IMR-90 (cell line): Measurements from ENCODE around the gene MEX3A. TPM values are rescaled to one million over a fixed set of nuclear protein-coding genes. Genes with fewer than 3 reads are reported as not detected.
A peak's percentile ranks its signal among the peaks of the same experiment; 100 is the strongest.
"Not testable (repeated sequence)": the region's sequence is repeated elsewhere in the genome, so short reads cannot be mapped to it uniquely, and the experiment has no call there.

Experiments
- ATAC-seq: fragments of 200-7000 bp; cut with Tn5 transposase; 2 replicates; pipeline ENCODE4 v1.9.1; 2020; ENCODE audit warnings: low read depth, mild to moderate bottlenecking, moderate library complexity
- BruUV-seq: library from RNA; stranded (reverse); fragments of 400-500 nt; replicated peaks from 2 replicates; lab custom pipeline; 2021; lab: Mats Ljungman, UMichigan
- CTCF ChIA-PET: fragments of 300-600 bp; formaldehyde crosslinking; extraction: SDS; loops from one replicate; lab custom pipeline; 2021; ENCODE audit warnings: antibody characterized with exemption; lab: Yijun Ruan, JAX
- POLR2A ChIA-PET: fragments of 300-600 bp; sonication (Branson Sonifier 250); formaldehyde crosslinking; loops from one replicate; lab custom pipeline; 2022; ENCODE audit warnings: antibody characterized with exemption; ENCODE audit not compliant: unreplicated experiment; lab: Charles Lee
- DNase-seq: peaks from one replicate; pipeline ENCODE4 v3.0.0; 2013
- H2AFZ ChIP-seq: replicated peaks from 2 replicates; pipeline ENCODE3; 2013; ENCODE audit warnings: low read length, mild to moderate bottlenecking; ENCODE audit not compliant: poor library complexity
- H2AK5ac ChIP-seq: 2 replicates; pipeline ENCODE4 v1.6.1; 2013; ENCODE audit warnings: low read depth, low read length, inconsistent platforms
- H2AK9ac ChIP-seq: replicated peaks from 2 replicates; pipeline ENCODE3; 2013; ENCODE audit warnings: mild to moderate bottlenecking, low read depth, low read length, moderate library complexity; ENCODE audit not compliant: poor library complexity
- H2BK120ac ChIP-seq: 2 replicates; pipeline ENCODE4 v1.6.1; 2013; ENCODE audit warnings: low read depth, low read length, inconsistent platforms
- H2BK15ac ChIP-seq: 3 replicates; pipeline ENCODE4 v1.6.1; 2013; ENCODE audit warnings: low read depth, low read length, inconsistent platforms
- H2BK20ac ChIP-seq: 2 replicates; pipeline ENCODE4 v1.6.1; 2013; ENCODE audit warnings: low read depth, mild to moderate bottlenecking, inconsistent platforms, low read length, moderate library complexity
- H2BK5ac ChIP-seq: 2 replicates; pipeline ENCODE4 v1.6.1; 2013; ENCODE audit warnings: mild to moderate bottlenecking, low read depth, low read length, inconsistent platforms; ENCODE audit not compliant: poor library complexity, severe bottlenecking
- H3K14ac ChIP-seq: replicated peaks from 2 replicates; pipeline ENCODE4 v1.6.1; 2013; ENCODE audit warnings: low read depth, low read length, inconsistent platforms
- H3K18ac ChIP-seq: 2 replicates; pipeline ENCODE4 v1.6.1; 2013; ENCODE audit warnings: low read depth, low read length, control low read depth
- H3K23ac ChIP-seq: 2 replicates; pipeline ENCODE4 v1.6.1; 2013; ENCODE audit warnings: low read depth, low read length, inconsistent platforms
- H3K27ac ChIP-seq: 2 replicates; pipeline ENCODE4 v1.5.1; 2013; ENCODE audit warnings: mild to moderate bottlenecking, control low read depth, low read length; ENCODE audit not compliant: insufficient read depth
- H3K27me3 ChIP-seq: 2 replicates; pipeline ENCODE4 v1.6.1; 2013; ENCODE audit warnings: low read length; ENCODE audit not compliant: control insufficient read depth, insufficient read depth
- H3K36me3 ChIP-seq: 2 replicates; pipeline ENCODE4 v1.6.1; 2013; ENCODE audit warnings: low read length, mixed read lengths; ENCODE audit not compliant: control insufficient read depth, insufficient read depth
- H3K4ac ChIP-seq: 2 replicates; pipeline ENCODE4 v1.6.1; 2013; ENCODE audit warnings: low read depth, low read length, inconsistent platforms
- H3K4me1 ChIP-seq: 2 replicates; pipeline ENCODE4 v1.6.1; 2013; ENCODE audit warnings: low read length, mixed read lengths; ENCODE audit not compliant: control insufficient read depth, insufficient read depth
- H3K4me2 ChIP-seq: 2 replicates; pipeline ENCODE4 v1.6.1; 2013; ENCODE audit warnings: low read depth, mild to moderate bottlenecking, control low read depth, low read length, moderate library complexity
- H3K4me3 ChIP-seq: 2 replicates; pipeline ENCODE4 v1.5.1; 2013; ENCODE audit warnings: low read depth, mild to moderate bottlenecking, control low read depth, low read length, moderate library complexity; ENCODE audit not compliant: insufficient read depth
- H3K56ac ChIP-seq: 2 replicates; pipeline ENCODE4 v1.6.1; 2013; ENCODE audit warnings: low read length, inconsistent platforms; ENCODE audit not compliant: insufficient read depth; ENCODE audit errors: extremely low read depth
- H3K79me1 ChIP-seq, 2 experiments: 2 replicates each; pipeline ENCODE4 v1.6.1; 2013; ENCODE audit warnings: low read length in 2 of 2, inconsistent platforms in 1 of 2, low read depth in 1 of 2
- H3K9ac ChIP-seq: 2 replicates; pipeline ENCODE4 v1.6.1; 2013; ENCODE audit warnings: low read depth, low read length, control low read depth
- H3K9me1 ChIP-seq: 2 replicates; pipeline ENCODE4 v1.6.1; 2013; ENCODE audit warnings: low read length, inconsistent platforms; ENCODE audit not compliant: insufficient read depth
- H3K9me3 ChIP-seq: 2 replicates; pipeline ENCODE4 v1.6.1; 2013; ENCODE audit warnings: low read length; ENCODE audit not compliant: control insufficient read depth, insufficient read depth
- H4K20me1 ChIP-seq: 2 replicates; pipeline ENCODE4 v1.6.1; 2013; ENCODE audit warnings: low read length, inconsistent platforms; ENCODE audit not compliant: insufficient read depth
- H4K5ac ChIP-seq: 2 replicates; pipeline ENCODE4 v1.6.1; 2013; ENCODE audit warnings: mild to moderate bottlenecking, low read depth, low read length, control low read depth
- H4K8ac ChIP-seq, 2 experiments: 2 replicates each; pipeline ENCODE4 v1.6.1; 2013; ENCODE audit warnings: low read depth in 2 of 2, low read length in 2 of 2, control low read depth in 1 of 2, inconsistent platforms in 1 of 2
- H4K91ac ChIP-seq: 2 replicates; pipeline ENCODE4 v1.6.1; 2013; ENCODE audit warnings: low read depth, low read length, inconsistent platforms; ENCODE audit not compliant: insufficient read depth
- MXI1 ChIP-seq: IDR thresholded peaks from 2 replicates; pipeline ENCODE4 v1.6.1; 2012; ENCODE audit warnings: low read depth, mild to moderate bottlenecking, low read length, moderate library complexity, borderline replicate concordance
- WGBS, 2 experiments: methylation state at CpG; one replicate each; pipeline versions ENCODE4 v1.1.5 to v1.1.7; 2013; ENCODE audit warnings: missing lambda C conversion rate in 2 of 2; ENCODE audit not compliant: insufficient read length in 1 of 2; ENCODE audit errors: extremely low coverage in 2 of 2; 5-methylcytosine and 5-hydroxymethylcytosine counted together
- dilution Hi-C: fragments of 300-500 bp; cut with HindIII; formaldehyde crosslinking; loops from one replicate; pipeline ENCODE4 v1.14.3; 2018; ENCODE audit warnings: low sequenced_read_pairs; ENCODE audit not compliant: unreplicated experiment
- in situ Hi-C: fragments of 300-500 bp; cut with MboI; formaldehyde crosslinking; loops from 3 replicates; pipeline ENCODE4 v1.14.3; 2019; ENCODE audit warnings: low sequenced_read_pairs, inconsistent platforms, mixed read lengths
- intact Hi-C: fragments of 100-400 bp; cut with micrococcal nuclease; formaldehyde crosslinking; loops from 2 replicates; pipeline ENCODE4 v1.10.0; 2022
- polyA plus RNA-seq, 3 experiments: library from polyadenylated mRNA; depleted of rRNA; stranded (reverse); fragments of >200 nt; gene quantifications; 2 replicates each; pipeline ENCODE4 v1.2.3, GENCODE V29; 2012; ENCODE audit warnings: low replicate concordance in 1 of 3
- total RNA-seq: library from RNA; depleted of rRNA; stranded (reverse); fragments of >200 nt; gene quantifications from 2 replicates; pipeline ENCODE4 v1.2.3, GENCODE V29; 2012

Gene MEX3A
- total and polyA plus RNA-seq, 2 of the 4 experiments (the other 2 are of a cell fraction) = 2.3 to 9.0 TPM

- H3K4me3 ChIP-seq = peak overlapping the region; percentile 9; the same call in 1 of the 2 replicates
- no peak overlapping the region for H4K8ac ChIP-seq
- no peak overlapping the region for H4K91ac ChIP-seq
- in situ Hi-C loops = no loop called here
- no peak overlapping the region for H3K56ac ChIP-seq
- WGBS, 2 experiments = no CpG with 5 or more reads among the region's 13 CpGs
- no peak overlapping the region for H3K18ac ChIP-seq
- ChIA-PET POLR2A (interaction anchor here (0.8 kb wide), 1 partner anchor 10 kb away, joined by 4 read pairs; no protein-coding TSS in a partner anchor), CTCF (interaction anchor here (0.8 to 1.2 kb wide), 2 partner anchors 8 to 9 kb away, joined by 3 to 5 read pairs; no protein-coding TSS in a partner anchor)
- H3K9me3 ChIP-seq = no peaks in the 10 kb centered on the region
- DNase-seq (no peak), ATAC-seq (no peak)
- no peak overlapping the region for H2BK20ac ChIP-seq
- H4K5ac ChIP-seq = no peak overlapping the region
- dilution Hi-C loops = no loop called here
- H2BK5ac ChIP-seq = no peak overlapping the region
- H2BK15ac ChIP-seq = no peak overlapping the region
- no peak overlapping the region for H3K27ac ChIP-seq
- peak overlapping the region; percentile 13; the same call in 1 of the 2 replicates for H3K23ac ChIP-seq
- H4K20me1 ChIP-seq = peaks cover 78% of the 10 kb centered on the region
- H3K27me3 ChIP-seq = no peaks in the 10 kb centered on the region
- H3K9ac ChIP-seq = no peak overlapping the region; the same call in 1 of the 2 replicates
- 0 out of 2 replicates have a peak overlapping the region, but pooled peaks have one; percentile 44 for H3K14ac ChIP-seq
- H3K4me1 ChIP-seq = peaks cover 38% of the 10 kb centered on the region
- no peak overlapping the region for H2AFZ ChIP-seq
- no peak overlapping the region for H2AK5ac ChIP-seq
- no peak overlapping the region for H3K4ac ChIP-seq
- no peak overlapping the region for H2AK9ac ChIP-seq
- H3K36me3 ChIP-seq = peaks cover 13% of the 10 kb centered on the region
- no TSS peak for BruUV-seq
- no peak for TF ChIP-seq MXI1
- H2BK120ac ChIP-seq = no peak overlapping the region
- peaks cover 4 to 38% of the 10 kb centered on the region in 2 experiments; a peak in 3 of 4 replicates for H3K79me1 ChIP-seq
- H3K9me1 ChIP-seq = peaks cover 25% of the 10 kb centered on the region
- peak overlapping the region; percentile 64 for H3K4me2 ChIP-seq
- intact Hi-C loops = no loop called here
Observed at GRCh38 chr1:156117414-156118176, 35.3 kb upstream of the MEX3A start.

- H3K27ac ChIP-seq, in situ Hi-C loops, intact Hi-C loops, H3K18ac ChIP-seq, dilution Hi-C loops, H2BK15ac ChIP-seq, H3K9me3 ChIP-seq, H2BK120ac ChIP-seq, H3K23ac ChIP-seq, H4K5ac ChIP-seq, H2AK5ac ChIP-seq, H4K8ac ChIP-seq, H3K27me3 ChIP-seq, H4K91ac ChIP-seq, DNase-seq, ATAC-seq, H2BK20ac ChIP-seq, H2AFZ ChIP-seq, H2AK9ac ChIP-seq: not testable (repeated sequence)
- ChIA-PET POLR2A (interaction anchor here (0.8 kb wide), 1 partner anchor 10 kb away, joined by 4 read pairs; no protein-coding TSS in a partner anchor), CTCF (interaction anchor here (0.8 to 1.4 kb wide), 4 partner anchors 9 to 20 kb away, joined by 3 to 6 read pairs (median 6); no protein-coding TSS in a partner anchor)
- H3K4ac ChIP-seq = 0 out of 2 replicates have a peak overlapping the region, but pooled peaks have one; percentile 42
- H3K56ac ChIP-seq = 0 out of 2 replicates have a peak overlapping the region, but pooled peaks have one; percentile 37
- peaks cover 13% of the 10 kb centered on the region for H3K36me3 ChIP-seq
- WGBS, 2 experiments = no CpG with 5 or more reads among the region's 5 CpGs
- H4K20me1 ChIP-seq = peaks cover 69% of the 10 kb centered on the region
- H3K4me3 ChIP-seq = peak overlapping the region; percentile 98
- peaks cover 4 to 43% of the 10 kb centered on the region in 2 experiments; a peak in 3 of 4 replicates for H3K79me1 ChIP-seq
- H2BK5ac ChIP-seq = peak overlapping the region; percentile 6
- H3K14ac ChIP-seq = peak overlapping the region; percentile 3; the same call in 1 of the 2 replicates
- peak overlapping the region; percentile 91 for H3K4me2 ChIP-seq
- TSS peak; percentile 31 for BruUV-seq
- peaks cover 34% of the 10 kb centered on the region for H3K4me1 ChIP-seq
- H3K9me1 ChIP-seq = peaks cover 25% of the 10 kb centered on the region
- peak overlapping the region; percentile 99; the same call in 1 of the 2 replicates for H3K9ac ChIP-seq
Observed at GRCh38 chr1:156116731-156117130, 34.5 kb upstream of the MEX3A start.
